Measurements from ENCODE around the gene DCST2.

- TF ChIP-seq CTCF (IDR thresholded peaks at IDR 0.05; ENCODE audit: insufficient read depth, low read length, poor library complexity, severe bottlenecking) (no peak), EZH2phosphoT487 (conservative IDR thresholded peaks at IDR 0.05; ENCODE audit: low read length) (no peak)
Measured at GRCh38 chr1:154994269-154994587, 39.4 kb downstream of the DCST2 start.

Data from SU-DHL-6 (cell line).